Naive thymus-derived CD4-positive, alpha-beta T cell (primary cell): ENCODE data around the gene CRYBG1. TPM values are rescaled to one million over a fixed set of nuclear protein-coding genes. Genes with fewer than 3 reads are reported as not detected.

Experiments used
- ATAC-seq: fragments of 150-1000 bp; cut with Tn5 transposase; 2 replicates; pipeline ENCODE4 v1.10.0; 2021; ENCODE audit warnings: mild to moderate bottlenecking, moderate library complexity
- CTCF ChIA-PET: fragments of 350-600 bp; sonication (Branson Sonifier 250); formaldehyde crosslinking; loops from one replicate; lab custom pipeline; 2021; ENCODE audit warnings: antibody characterized with exemption; lab: Charles Lee
- POLR2A ChIA-PET: fragments of 350-600 bp; sonication (Branson Sonifier 250); formaldehyde crosslinking; loops from one replicate; lab custom pipeline; 2021; ENCODE audit warnings: antibody characterized with exemption, inconsistent platforms; lab: Charles Lee
- DNase-seq, 9 donors: peaks; one replicate each; pipeline versions ENCODE4 v3.0.0 to v3.0.0-alpha.2; 2020 to 2022; ENCODE audit warnings: mixed read lengths in 1 of 9
- H3K27ac ChIP-seq: one replicate; pipeline ENCODE4 v1.7.0; 2013; ENCODE audit warnings: mild to moderate bottlenecking, low read depth, low read length, moderate library complexity
- H3K27me3 ChIP-seq, 2 donors: one replicate each; pipeline ENCODE4 v1.7.0; 2013; ENCODE audit warnings: low read length in 2 of 2, mild to moderate bottlenecking in 2 of 2, moderate library complexity in 2 of 2; ENCODE audit not compliant: control insufficient read depth in 2 of 2, insufficient read depth in 2 of 2
- H3K36me3 ChIP-seq, 3 experiments: 1 replicate in 2 of 3; 2 replicates in 1 of 3; pipeline ENCODE4 v1.7.0; 2013; ENCODE audit warnings: low read length in 3 of 3, mild to moderate bottlenecking in 3 of 3, moderate library complexity in 1 of 3; ENCODE audit not compliant: insufficient read depth in 3 of 3, control insufficient read depth in 2 of 3
- H3K4me1 ChIP-seq, 2 donors: one replicate each; pipeline ENCODE4 v1.7.0; 2013; ENCODE audit warnings: low read length in 2 of 2, mild to moderate bottlenecking in 2 of 2, moderate library complexity in 1 of 2; ENCODE audit not compliant: control insufficient read depth in 2 of 2, insufficient read depth in 2 of 2
- H3K4me3 ChIP-seq: 2 replicates; pipeline ENCODE4 v1.7.0; 2013; ENCODE audit warnings: mild to moderate bottlenecking, low read length
- H3K9me3 ChIP-seq, 3 experiments: 1 replicate in 2 of 3; 2 replicates in 1 of 3; pipeline ENCODE4 v1.7.0; 2013; ENCODE audit warnings: low read length in 3 of 3; ENCODE audit not compliant: control insufficient read depth in 2 of 3
- H3K27ac Mint-ChIP-seq, 9 donors: one replicate each; pipeline ENCODE4 v1.8.0; 2020 to 2022; ENCODE audit warnings: mixed read lengths in 9 of 9, mild to moderate bottlenecking in 8 of 9, moderate library complexity in 5 of 9, inconsistent platforms in 2 of 9
- H3K27me3 Mint-ChIP-seq, 5 donors: one replicate each; pipeline ENCODE4 v1.8.0; 2021 to 2022; ENCODE audit warnings: mixed read lengths in 5 of 5, mild to moderate bottlenecking in 1 of 5
- H3K36me3 Mint-ChIP-seq, 5 donors: one replicate each; pipeline ENCODE4 v1.8.0; 2020 to 2022; ENCODE audit warnings: mixed read lengths in 5 of 5, mild to moderate bottlenecking in 3 of 5, inconsistent platforms in 1 of 5
- H3K4me1 Mint-ChIP-seq, 7 donors: one replicate each; pipeline ENCODE4 v1.8.0; 2020 to 2022; ENCODE audit warnings: mixed read lengths in 7 of 7, mild to moderate bottlenecking in 3 of 7, inconsistent platforms in 1 of 7
- H3K4me3 Mint-ChIP-seq, 10 donors: one replicate each; pipeline ENCODE4 v1.8.0; 2020 to 2022; ENCODE audit warnings: mild to moderate bottlenecking in 10 of 10, mixed read lengths in 10 of 10, moderate library complexity in 6 of 10, inconsistent platforms in 2 of 10
- H3K9me3 Mint-ChIP-seq, 11 donors: one replicate each; pipeline ENCODE4 v1.8.0; 2020 to 2022; ENCODE audit warnings: mixed read lengths in 11 of 11, mild to moderate bottlenecking in 4 of 11, inconsistent platforms in 1 of 11, moderate library complexity in 1 of 11
- intact Hi-C, 2 donors: fragments of 100-400 bp; cut with micrococcal nuclease; formaldehyde crosslinking; loops; one replicate each; pipeline ENCODE4 v1.15.1; 2023
- polyA plus RNA-seq, 2 donors: library from polyadenylated mRNA; unstranded; fragments of 300-500 nt; fragmentation: Illumina TruSeq; gene quantifications; one replicate each; pipeline ENCODE4 v1.2.3, GENCODE V29; 2021
- total RNA-seq, 6 experiments: library from RNA in 5 of 6; stranded (reverse) in 5 of 6; gene quantifications; 1 replicate in 5 of 6; 2 replicates in 1 of 6; pipeline ENCODE4 v1.2.3 and lab custom pipeline; 2021 to 2026

The CRYBG1 gene
- total and polyA plus RNA-seq, 7 experiments from 2014 or later, result 11.3 to 39.8 (median 30.3) TPM

GRCh38 chr6:106591111-106591825, 230.8 kb downstream of the CRYBG1 start:
- intact Hi-C loops, result no loop called here
- Mint-ChIP-seq H3K27me3 (no peaks in the 10 kb centered on the region), H3K27ac (peak overlapping the region in 1 of 9 donors; percentile 45), H3K4me3 (no peak overlapping the region), H3K36me3 (peaks cover 6 to 46% (median 24%) of the 10 kb centered on the region in 5 donors), H3K4me1 (no peaks in the 10 kb centered on the region), H3K9me3 (no peaks in the 10 kb centered on the region)
- no peak for ATAC-seq
- Histone ChIP-seq H3K36me3 (peaks cover 0 to 33% (median 4%) of the 10 kb centered on the region in 3 experiments), H3K4me1 (no peaks in the 10 kb centered on the region), H3K9me3 (no peaks in the 10 kb centered on the region), H3K27ac (no peak overlapping the region), H3K4me3 (no peak overlapping the region), H3K27me3 (no peaks in the 10 kb centered on the region)
- DNase-seq, result no peak
- ChIA-PET CTCF (interaction anchor here (0.6 kb wide), 1 partner anchor 1497 kb away, joined by 4 read pairs; no protein-coding TSS in a partner anchor), POLR2A (no interaction called here)

GRCh38 chr6:106599440-106599839, 238.9 kb downstream of the CRYBG1 start:
- POLR2A ChIA-PET, result interaction anchor here (0.7 kb wide), 1 partner anchor 630 kb away, joined by 6 read pairs; no protein-coding TSS in a partner anchor
- peaks cover 0 to 4% (median 3%) of the 10 kb centered on the region in 3 experiments for H3K36me3 ChIP-seq

GRCh38 chr6:106600329-106600728, 239.8 kb downstream of the CRYBG1 start:
- ChIA-PET CTCF (no interaction called here), POLR2A (interaction anchor here (0.7 kb wide), 1 partner anchor 629 kb away, joined by 6 read pairs; no protein-coding TSS in a partner anchor)
- Histone ChIP-seq H3K27me3 (no peaks in the 10 kb centered on the region), H3K9me3 (no peaks in the 10 kb centered on the region), H3K4me3 (no peak overlapping the region), H3K4me1 (no peaks in the 10 kb centered on the region), H3K27ac (no peak overlapping the region), H3K36me3 (peaks cover 0 to 4% (median 3%) of the 10 kb centered on the region in 3 experiments)
- intact Hi-C loops, result no loop called here
- Mint-ChIP-seq H3K9me3 (peaks cover 0 to 4% (median 0%) of the 10 kb centered on the region in 11 donors), H3K4me1 (no peaks in the 10 kb centered on the region), H3K27me3 (no peaks in the 10 kb centered on the region), H3K27ac (no peak overlapping the region), H3K4me3 (no peak overlapping the region), H3K36me3 (peaks cover 0 to 58% (median 45%) of the 10 kb centered on the region in 5 donors)
- ATAC-seq (no peak), DNase-seq (no peak)

More at GRCh38 chr6:106599440-106599839, 238.9 kb downstream of the CRYBG1 start:
- Histone ChIP-seq H3K4me1 (no peaks in the 10 kb centered on the region), H3K27ac (no peak overlapping the region), H3K4me3 (no peak overlapping the region), H3K9me3 (no peaks in the 10 kb centered on the region), H3K27me3 (no peaks in the 10 kb centered on the region)
- Mint-ChIP-seq H3K9me3 (peaks cover 0 to 4% (median 0%) of the 10 kb centered on the region in 11 donors), H3K36me3 (peaks cover 0 to 55% (median 41%) of the 10 kb centered on the region in 5 donors), H3K4me3 (no peak overlapping the region), H3K27me3 (no peaks in the 10 kb centered on the region), H3K27ac (no peak overlapping the region), H3K4me1 (no peaks in the 10 kb centered on the region)
- CTCF ChIA-PET, result no interaction called here
- DNase-seq (no peak), ATAC-seq (no peak)
- intact Hi-C loops, result no loop called here

GRCh38 chr6:106608080-106608668, 247.7 kb downstream of the CRYBG1 start:
- H3K4me1 ChIP-seq, result no peaks in the 10 kb centered on the region
- ChIA-PET CTCF (interaction anchor here (0.5 to 0.6 kb wide), 2 partner anchors 43 to 370 kb away, joined by 3 to 4 read pairs; no protein-coding TSS in a partner anchor), POLR2A (no interaction called here)
- Mint-ChIP-seq H3K27ac (no peak overlapping the region), H3K9me3 (no peaks in the 10 kb centered on the region), H3K4me1 (peaks cover 0 to 12% (median 4%) of the 10 kb centered on the region in 7 donors), H3K27me3 (no peaks in the 10 kb centered on the region), H3K36me3 (peaks cover 0 to 53% (median 10%) of the 10 kb centered on the region in 5 donors), H3K4me3 (no peak overlapping the region)
- DNase-seq, result peak in 6 of 9 donors; percentile 15 to 48 (median 42)
- no peaks in the 10 kb centered on the region for H3K36me3 ChIP-seq
- H3K27ac ChIP-seq, result no peak overlapping the region
- H3K4me3 ChIP-seq, result no peak overlapping the region
- H3K9me3 ChIP-seq, result no peaks in the 10 kb centered on the region
- peak; percentile 83 for ATAC-seq
- no peaks in the 10 kb centered on the region for H3K27me3 ChIP-seq
- intact Hi-C loops, result loop anchor here (1.0 to 5.0 kb wide), 3 partner anchors 21 to 389 kb away; partner anchors contain the start of genes QRSL1 (in 1 of the 2) and RTN4IP1 (in 1 of the 2)

GRCh38 chr6:106609699-106610098, 249.2 kb downstream of the CRYBG1 start:
- DNase-seq (no peak), ATAC-seq (no peak)
- no peaks in the 10 kb centered on the region for H3K27me3 Mint-ChIP-seq
- H3K27ac Mint-ChIP-seq, result no peak overlapping the region
- intact Hi-C loops, result loop anchor here in 1 of 2 donors (1.0 to 5.0 kb wide), 2 partner anchors 370 to 388 kb away; no protein-coding TSS in a partner anchor
- POLR2A ChIA-PET, result no interaction called here
- H3K27me3 ChIP-seq, result no peaks in the 10 kb centered on the region
- peaks cover 5 to 52% (median 7%) of the 10 kb centered on the region in 5 donors for H3K36me3 Mint-ChIP-seq
- no peaks in the 10 kb centered on the region for H3K36me3 ChIP-seq
- no peaks in the 10 kb centered on the region for H3K9me3 Mint-ChIP-seq
- H3K4me1 Mint-ChIP-seq, result peaks cover 0 to 26% (median 4%) of the 10 kb centered on the region in 7 donors
- H3K27ac ChIP-seq, result no peak overlapping the region
- H3K9me3 ChIP-seq, result no peaks in the 10 kb centered on the region
- no peaks in the 10 kb centered on the region for H3K4me1 ChIP-seq
- CTCF ChIA-PET, result no interaction called here
- no peak overlapping the region for H3K4me3 Mint-ChIP-seq
- H3K4me3 ChIP-seq, result no peak overlapping the region

GRCh38 chr6:106611030-106611429, 250.5 kb downstream of the CRYBG1 start:
- Mint-ChIP-seq H3K4me1 (peaks cover 0 to 29% (median 4%) of the 10 kb centered on the region in 7 donors), H3K27me3 (no peaks in the 10 kb centered on the region), H3K4me3 (no peak overlapping the region), H3K36me3 (peaks cover 5 to 50% (median 9%) of the 10 kb centered on the region in 5 donors), H3K9me3 (no peaks in the 10 kb centered on the region), H3K27ac (no peak overlapping the region)
- ATAC-seq (no peak), DNase-seq (no peak)
- Histone ChIP-seq H3K4me3 (no peak overlapping the region), H3K27ac (no peak overlapping the region), H3K27me3 (no peaks in the 10 kb centered on the region), H3K36me3 (peaks cover 0 to 4% (median 0%) of the 10 kb centered on the region in 3 experiments), H3K4me1 (no peaks in the 10 kb centered on the region), H3K9me3 (no peaks in the 10 kb centered on the region)
- intact Hi-C loops, result no loop called here
- ChIA-PET POLR2A (no interaction called here), CTCF (no interaction called here)
